ENCODE results near the gene CKAP2.
"Not testable (repeated sequence)": the region's sequence is repeated elsewhere in the genome, so short reads cannot be mapped to it uniquely, and the experiment has no call there.

GRCh38 chr13:52468487-52468886 is 13.2 kb downstream of the CKAP2 start:
- not testable (repeated sequence) for TF ChIP-seq CTCF (IDR thresholded peaks at IDR 0.05); EP300 (IDR thresholded peaks at IDR 0.05; ENCODE audit: low read depth); POLR2A (IDR thresholded peaks at IDR 0.05); POLR2AphosphoS5 (IDR thresholded peaks at IDR 0.05)
